ENCODE data around the gene SEPTIN11.

The SEPTIN11 gene

GRCh38 chr4:76980261-76980660, 30.7 kb downstream of the SEPTIN11 start:
- no peak for DNase-seq (ENCODE audit: low read depth in 2 of 2)

- DNase-seq (ENCODE audit: low read depth in 2 of 2) = no peak
Observed at GRCh38 chr4:76981644-76982043, 32.1 kb downstream of the SEPTIN11 start.

GRCh38 chr4:76982638-76983584, 33.4 kb downstream of the SEPTIN11 start:
- DNase-seq (ENCODE audit: low read depth in 2 of 2) = no peak

GRCh38 chr4:76984127-76984526, 34.6 kb downstream of the SEPTIN11 start:
- DNase-seq (ENCODE audit: low read depth in 2 of 2) = no peak

- DNase-seq (ENCODE audit: low read depth in 2 of 2) = no peak
Observed at GRCh38 chr4:76984788-76985211, 35.2 kb downstream of the SEPTIN11 start.

- DNase-seq (ENCODE audit: low read depth in 2 of 2) = no peak
Observed at GRCh38 chr4:76987153-76987591, 37.6 kb downstream of the SEPTIN11 start.

GRCh38 chr4:76987685-76988084, 38.1 kb downstream of the SEPTIN11 start:
- no peak for DNase-seq (ENCODE audit: low read depth in 2 of 2)

GRCh38 chr4:76989391-76990061, 40.0 kb downstream of the SEPTIN11 start:
- DNase-seq (ENCODE audit: low read depth in 2 of 2) = peak; percentile 24 to 39

GRCh38 chr4:76990288-76991080, 40.9 kb downstream of the SEPTIN11 start:
- DNase-seq (ENCODE audit: low read depth in 2 of 2) = no peak

- DNase-seq (ENCODE audit: low read depth in 2 of 2) = no peak
Observed at GRCh38 chr4:76991161-76991660, 41.7 kb downstream of the SEPTIN11 start.

GRCh38 chr4:76993787-76994641, 44.5 kb downstream of the SEPTIN11 start:
- peak in 1 of 2 donors; percentile 16 for DNase-seq (ENCODE audit: low read depth in 2 of 2)

- DNase-seq (ENCODE audit: low read depth in 2 of 2) = no peak
Observed at GRCh38 chr4:76995776-76996175, 46.2 kb downstream of the SEPTIN11 start.

GRCh38 chr4:76996445-76996844, 46.9 kb downstream of the SEPTIN11 start:
- DNase-seq (ENCODE audit: low read depth in 2 of 2) = no peak

- no peak for DNase-seq (ENCODE audit: low read depth in 2 of 2)
Observed at GRCh38 chr4:76997077-76997476, 47.5 kb downstream of the SEPTIN11 start.

GRCh38 chr4:76997532-76997931, 48.0 kb downstream of the SEPTIN11 start:
- DNase-seq (ENCODE audit: low read depth in 2 of 2) = no peak

GRCh38 chr4:76998251-76998901, 48.8 kb downstream of the SEPTIN11 start:
- no peak for DNase-seq (ENCODE audit: low read depth in 2 of 2)
